Lung (tissue), 12 donors: ENCODE data around the gene HOXB5. TPM values are rescaled to one million over a fixed set of nuclear protein-coding genes. Genes with fewer than 3 reads are reported as not detected.
A peak's percentile ranks its signal among the peaks of the same experiment; 100 is the strongest.

Source experiments
- ATAC-seq: fragments of 200-7000 bp; cut with Tn5 transposase; one replicate; pipeline ENCODE4 v1.9.1; 2020; ENCODE audit warnings: moderate number of reproducible peaks; ENCODE audit not compliant: insufficient read depth, low FRiP score
- DNase-seq, 3 donors: peaks; one replicate each; pipeline ENCODE4 v3.0.0-alpha.2; 2013 to 2017
- H3K27ac ChIP-seq, 2 donors: one replicate each; pipeline ENCODE4 v1.5.1; 2013; ENCODE audit warnings: mild to moderate bottlenecking in 2 of 2, moderate library complexity in 2 of 2, control low read depth in 1 of 2, inconsistent platforms in 1 of 2, low read depth in 1 of 2, low read length in 1 of 2
- H3K27me3 ChIP-seq, 3 donors: one replicate each; pipeline ENCODE4 v1.5.1; 2013; ENCODE audit warnings: low read length in 2 of 3; ENCODE audit not compliant: control insufficient read depth in 3 of 3, insufficient read depth in 3 of 3
- H3K36me3 ChIP-seq, 4 donors: one replicate each; pipeline ENCODE4 v1.5.1; 2013; ENCODE audit warnings: low read length in 4 of 4, mild to moderate bottlenecking in 1 of 4, moderate library complexity in 1 of 4; ENCODE audit not compliant: control insufficient read depth in 4 of 4, insufficient read depth in 4 of 4
- H3K4me1 ChIP-seq, 5 donors: one replicate each; pipeline ENCODE4 v1.5.1; 2013; ENCODE audit warnings: low read length in 5 of 5, mild to moderate bottlenecking in 2 of 5, moderate library complexity in 1 of 5; ENCODE audit not compliant: control insufficient read depth in 5 of 5, insufficient read depth in 5 of 5
- H3K4me3 ChIP-seq: one replicate; pipeline ENCODE4 v1.5.1; 2013; ENCODE audit warnings: mild to moderate bottlenecking, control low read depth, moderate library complexity
- H3K9ac ChIP-seq, 2 donors: one replicate each; pipeline ENCODE4 v1.5.1; 2013; ENCODE audit warnings: low read length in 2 of 2, control low read depth in 1 of 2; ENCODE audit not compliant: insufficient read depth in 1 of 2
- H3K9me3 ChIP-seq, 4 donors: one replicate each; pipeline ENCODE4 v1.5.1; 2013; ENCODE audit warnings: low read length in 3 of 4, mild to moderate bottlenecking in 1 of 4, moderate library complexity in 1 of 4; ENCODE audit not compliant: control insufficient read depth in 4 of 4, insufficient read depth in 3 of 4
- WGBS, 2 donors: extraction: QIAGEN DNeasy Blood & Tissue Kit; methylation state at CpG; one replicate each; pipeline ENCODE4 v1.1.7; 2013; 5-methylcytosine and 5-hydroxymethylcytosine counted together
- polyA plus RNA-seq, 2 donors: library from polyadenylated mRNA; stranded (reverse); fragments of 200-250 nt; gene quantifications; one replicate each; pipeline ENCODE4 v1.2.1, GENCODE V29; 2013
- total RNA-seq, 2 donors: library from RNA; depleted of rRNA in 1 of 2; stranded (reverse); fragments of >200 nt in 1 of 2; gene quantifications; one replicate each; pipeline ENCODE4 v1.2.1, GENCODE V29; 2014 to 2021
- TF ChIP-seq, protein P1 (sequence below): IDR thresholded peaks from 2 replicates; pipeline ENCODE4 v1.5.1; 2012; ENCODE audit warnings: mild to moderate bottlenecking; ENCODE audit errors: control extremely low read depth, extremely low read depth
- donor health status: control.
- donor health status: control.
- donor health status: Bipolar disorder and iron deficiency.
- donor health status: healthy.
- donor health status: DM: yes; HTN: yes; CAD: no.

The HOXB5 gene
- total and polyA plus RNA-seq, 4 donors, result 1.8 to 2.9 (median 2.2) TPM

GRCh38 chr17:48551596-48552465 is 41.7 kb downstream of the HOXB5 start:
- peak overlapping the region in 1 of 2 donors; percentile 67 for H3K9ac ChIP-seq
- peak; percentile 50 to 63 (median 57) for DNase-seq
- 52 to 71% methylated on average over 46 to 47 of the region's 47 CpGs for WGBS, 2 donors
- peaks cover 0 to 3% (median 0%) of the 10 kb centered on the region in 4 donors for H3K9me3 ChIP-seq
- H3K4me1 ChIP-seq, result peaks cover 0 to 76% (median 10%) of the 10 kb centered on the region in 5 donors
- ATAC-seq, result no peak
- H3K27me3 ChIP-seq, result peaks cover 0 to 69% (median 0%) of the 10 kb centered on the region in 3 donors
- H3K36me3 ChIP-seq, result peaks cover 0 to 18% (median 4%) of the 10 kb centered on the region in 4 donors
- peak overlapping the region in 1 of 2 donors; percentile 87 for H3K27ac ChIP-seq
- no peak overlapping the region for H3K4me3 ChIP-seq
- TF ChIP-seq, protein P1, sequence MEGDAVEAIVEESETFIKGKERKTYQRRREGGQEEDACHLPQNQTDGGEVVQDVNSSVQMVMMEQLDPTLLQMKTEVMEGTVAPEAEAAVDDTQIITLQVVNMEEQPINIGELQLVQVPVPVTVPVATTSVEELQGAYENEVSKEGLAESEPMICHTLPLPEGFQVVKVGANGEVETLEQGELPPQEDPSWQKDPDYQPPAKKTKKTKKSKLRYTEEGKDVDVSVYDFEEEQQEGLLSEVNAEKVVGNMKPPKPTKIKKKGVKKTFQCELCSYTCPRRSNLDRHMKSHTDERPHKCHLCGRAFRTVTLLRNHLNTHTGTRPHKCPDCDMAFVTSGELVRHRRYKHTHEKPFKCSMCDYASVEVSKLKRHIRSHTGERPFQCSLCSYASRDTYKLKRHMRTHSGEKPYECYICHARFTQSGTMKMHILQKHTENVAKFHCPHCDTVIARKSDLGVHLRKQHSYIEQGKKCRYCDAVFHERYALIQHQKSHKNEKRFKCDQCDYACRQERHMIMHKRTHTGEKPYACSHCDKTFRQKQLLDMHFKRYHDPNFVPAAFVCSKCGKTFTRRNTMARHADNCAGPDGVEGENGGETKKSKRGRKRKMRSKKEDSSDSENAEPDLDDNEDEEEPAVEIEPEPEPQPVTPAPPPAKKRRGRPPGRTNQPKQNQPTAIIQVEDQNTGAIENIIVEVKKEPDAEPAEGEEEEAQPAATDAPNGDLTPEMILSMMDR, result no peak

GRCh38 chr17:48551214-48551555 is 42.4 kb downstream of the HOXB5 start:
- 59 to 76% methylated on average over 19 of the region's 19 CpGs for WGBS, 2 donors
- Histone ChIP-seq H3K27ac (peak overlapping the region in 1 of 2 donors; percentile 87), H3K9me3 (peaks cover 0 to 3% (median 0%) of the 10 kb centered on the region in 4 donors), H3K36me3 (peaks cover 0 to 18% (median 4%) of the 10 kb centered on the region in 4 donors), H3K4me3 (no peak overlapping the region), H3K27me3 (peaks cover 0 to 72% (median 0%) of the 10 kb centered on the region in 3 donors), H3K9ac (peak overlapping the region in 1 of 2 donors; percentile 67), H3K4me1 (peaks cover 0 to 76% (median 10%) of the 10 kb centered on the region in 5 donors)
- DNase-seq, result peak; percentile 66 to 70 (median 70)
- TF ChIP-seq, protein P1, result no peak
- ATAC-seq, result no peak

GRCh38 chr17:48550502-48551213 is 42.9 kb downstream of the HOXB5 start:
- no peak overlapping the region for H3K4me3 ChIP-seq
- H3K27me3 ChIP-seq, result peaks cover 0 to 71% (median 0%) of the 10 kb centered on the region in 3 donors
- ATAC-seq (no peak), DNase-seq (peak; percentile 55 to 58 (median 58))
- peak overlapping the region in 1 of 2 donors; percentile 80 for H3K27ac ChIP-seq
- peak overlapping the region in 1 of 2 donors; percentile 65 for H3K9ac ChIP-seq
- peaks cover 0 to 18% (median 4%) of the 10 kb centered on the region in 4 donors for H3K36me3 ChIP-seq
- TF ChIP-seq, protein P1, result no peak
- WGBS, 2 donors, result 49 to 79% methylated on average over 58 to 70 of the region's 70 CpGs
- H3K9me3 ChIP-seq, result peaks cover 0 to 3% (median 0%) of the 10 kb centered on the region in 4 donors
- peaks cover 0 to 76% (median 10%) of the 10 kb centered on the region in 5 donors for H3K4me1 ChIP-seq
